H9 (cell line): ENCODE results near the gene GPAT2. TPM values are rescaled to one million over a fixed set of nuclear protein-coding genes. Genes with fewer than 3 reads are reported as not detected.
"Not testable (repeated sequence)": the region's sequence is repeated elsewhere in the genome, so short reads cannot be mapped to it uniquely, and the experiment has no call there.

ENCODE experiments used
- DNase-seq: peaks from one replicate; pipeline ENCODE4 v3.0.0-alpha.2; 2017
- H2AFZ ChIP-seq: one replicate; pipeline ENCODE4 v1.6.1; 2013; ENCODE audit warnings: mild to moderate bottlenecking, low read length, control low read depth, moderate library complexity
- H2AK5ac ChIP-seq: 2 replicates; pipeline ENCODE4 v1.6.1; 2013; ENCODE audit warnings: low read length, control low read depth, mixed read lengths; ENCODE audit not compliant: insufficient read length
- H2BK120ac ChIP-seq: one replicate; pipeline ENCODE4 v1.6.1; 2013; ENCODE audit warnings: low read depth, mild to moderate bottlenecking, low read length, control low read depth, inconsistent platforms; ENCODE audit not compliant: poor library complexity, severe bottlenecking
- H2BK12ac ChIP-seq: 2 replicates; pipeline ENCODE4 v1.6.1; 2013; ENCODE audit warnings: low read length, control low read depth, mixed read lengths, low read depth; ENCODE audit not compliant: insufficient read length
- H2BK15ac ChIP-seq: 2 replicates; pipeline ENCODE4 v1.6.1; 2013; ENCODE audit warnings: low read depth, low read length, control low read depth
- H2BK20ac ChIP-seq: one replicate; pipeline ENCODE4 v1.6.1; 2013; ENCODE audit warnings: low read depth, mild to moderate bottlenecking, low read length, control low read depth, inconsistent platforms; ENCODE audit not compliant: poor library complexity, severe bottlenecking
- H2BK5ac ChIP-seq: 2 replicates; pipeline ENCODE4 v1.6.1; 2013; ENCODE audit warnings: low read length, control low read depth, mixed read lengths; ENCODE audit not compliant: insufficient read length
- H3K14ac ChIP-seq: 2 replicates; pipeline ENCODE4 v1.6.1; 2013; ENCODE audit warnings: low read length, control low read depth; ENCODE audit not compliant: insufficient read depth
- H3K18ac ChIP-seq: 2 replicates; pipeline ENCODE4 v1.6.1; 2013; ENCODE audit warnings: low read depth, mild to moderate bottlenecking, mixed read lengths, low read length, control low read depth; ENCODE audit not compliant: insufficient read length
- H3K23ac ChIP-seq: 2 replicates; pipeline ENCODE4 v1.6.1; 2013; ENCODE audit warnings: low read length, control low read depth, mixed read lengths, low read depth; ENCODE audit not compliant: insufficient read length
- H3K23me2 ChIP-seq: 2 replicates; pipeline ENCODE4 v1.6.1; 2013; ENCODE audit warnings: low read depth, mild to moderate bottlenecking, mixed read lengths, low read length, control low read depth; ENCODE audit not compliant: insufficient read length, poor library complexity, severe bottlenecking
- H3K27ac ChIP-seq: 2 replicates; pipeline ENCODE4 v1.5.1; 2013; ENCODE audit warnings: low read length, control low read depth, mixed read lengths, low read depth; ENCODE audit not compliant: insufficient read length
- H3K27me3 ChIP-seq: 2 replicates; pipeline ENCODE4 v1.6.1; 2013; ENCODE audit warnings: low read length, control low read depth, inconsistent platforms; ENCODE audit not compliant: insufficient read depth
- H3K4ac ChIP-seq: 2 replicates; pipeline ENCODE4 v1.6.1; 2013; ENCODE audit warnings: low read depth, mild to moderate bottlenecking, control low read depth, inconsistent platforms, low read length, moderate library complexity
- H3K4me1 ChIP-seq: 2 replicates; pipeline ENCODE4 v1.6.1; 2013; ENCODE audit warnings: low read length, control low read depth, inconsistent platforms; ENCODE audit not compliant: insufficient read depth
- H3K4me2 ChIP-seq: 2 replicates; pipeline ENCODE4 v1.6.1; 2013; ENCODE audit warnings: low read length, control low read depth, mixed read lengths; ENCODE audit not compliant: insufficient read length, insufficient read depth
- H3K56ac ChIP-seq: 2 replicates; pipeline ENCODE4 v1.6.1; 2013; ENCODE audit warnings: low read depth, mild to moderate bottlenecking, mixed read lengths, low read length, control low read depth; ENCODE audit not compliant: insufficient read length
- H3K79me1 ChIP-seq: 2 replicates; pipeline ENCODE4 v1.6.1; 2013; ENCODE audit warnings: low read depth, mild to moderate bottlenecking, moderate library complexity, low read length, control low read depth, inconsistent platforms; ENCODE audit not compliant: insufficient read depth, poor library complexity, severe bottlenecking
- H3K79me2 ChIP-seq: 2 replicates; pipeline ENCODE4 v1.6.1; 2013; ENCODE audit warnings: low read length, control low read depth, inconsistent platforms; ENCODE audit not compliant: insufficient read depth
- H3K9ac ChIP-seq: 2 replicates; pipeline ENCODE4 v1.6.1; 2013; ENCODE audit warnings: low read length, control low read depth, mixed read lengths; ENCODE audit not compliant: insufficient read length; ENCODE audit errors: extremely low read depth
- H3K9me3 ChIP-seq: one replicate; pipeline ENCODE4 v1.6.1; 2013; ENCODE audit warnings: low read depth, low read length, inconsistent platforms; ENCODE audit not compliant: control insufficient read depth
- H3T11ph ChIP-seq: one replicate; pipeline ENCODE4 v1.6.1; 2013; ENCODE audit warnings: mild to moderate bottlenecking, low read length, control low read depth, inconsistent platforms
- H4K20me1 ChIP-seq: one replicate; pipeline ENCODE4 v1.6.1; 2013; ENCODE audit not compliant: control insufficient read depth, insufficient read length, insufficient read depth
- H4K5ac ChIP-seq: 2 replicates; pipeline ENCODE4 v1.6.1; 2013; ENCODE audit warnings: low read depth, mild to moderate bottlenecking, mixed read lengths, low read length, control low read depth; ENCODE audit not compliant: insufficient read length
- H4K8ac ChIP-seq: replicated peaks from 2 replicates; pipeline ENCODE4 v1.6.1; 2013; ENCODE audit warnings: low read length, control low read depth, mixed read lengths, low read depth; ENCODE audit not compliant: insufficient read length
- H4K91ac ChIP-seq: 2 replicates; pipeline ENCODE4 v1.6.1; 2013; ENCODE audit warnings: low read depth, mild to moderate bottlenecking, moderate library complexity, mixed read lengths, low read length, control low read depth; ENCODE audit not compliant: insufficient read length
- H3K27ac Mint-ChIP-seq, 3 experiments: 2 replicates in 2 of 3; 3 replicates in 1 of 3; pipeline ENCODE4 v1.8.0; 2020 to 2021; ENCODE audit warnings: mixed read lengths in 3 of 3, mild to moderate bottlenecking in 1 of 3, moderate library complexity in 1 of 3
- H3K27me3 Mint-ChIP-seq: 2 replicates; pipeline ENCODE4 v1.8.0; 2021; ENCODE audit warnings: low read depth, mild to moderate bottlenecking, moderate library complexity, mixed read lengths
- H3K36me3 Mint-ChIP-seq, 3 experiments: 2 replicates in 2 of 3; 3 replicates in 1 of 3; pipeline ENCODE4 v1.8.0; 2020 to 2021; ENCODE audit warnings: low read depth in 3 of 3, mixed read lengths in 3 of 3; ENCODE audit not compliant: insufficient read depth in 1 of 3
- H3K4me1 Mint-ChIP-seq, 2 experiments: 2 replicates each; pipeline ENCODE4 v1.8.0; 2020; ENCODE audit warnings: mixed read lengths in 2 of 2
- H3K4me3 Mint-ChIP-seq, 2 experiments: 2 replicates in 1 of 2; 3 replicates in 1 of 2; pipeline ENCODE4 v1.8.0; 2020 to 2021; ENCODE audit warnings: mild to moderate bottlenecking in 2 of 2, mixed read lengths in 2 of 2, moderate library complexity in 1 of 2
- H3K9me3 Mint-ChIP-seq, 2 experiments: 2 replicates in 1 of 2; 3 replicates in 1 of 2; pipeline ENCODE4 v1.8.0; 2020; ENCODE audit warnings: mild to moderate bottlenecking in 2 of 2, mixed read lengths in 2 of 2, moderate library complexity in 1 of 2
- CTCF ChIP-seq: fragments of 200-600 bp; sonication (generic); conservative IDR thresholded peaks from 3 replicates; pipeline ENCODE4 v1.8.0; 2021; ENCODE audit warnings: antibody characterized with exemption, mild to moderate bottlenecking
- WGBS: extraction: QIAGEN DNeasy Blood & Tissue Kit; methylation state at CpG from one replicate; pipeline ENCODE4 v1.1.7; 2013; ENCODE audit warnings: missing lambda C conversion rate, low lambda C conversion rate, mixed read lengths; ENCODE audit not compliant: insufficient read length; ENCODE audit errors: extremely low coverage; 5-methylcytosine and 5-hydroxymethylcytosine counted together
- total RNA-seq: library from RNA; stranded (reverse); gene quantifications from 2 replicates; pipeline ENCODE4 v1.2.1, GENCODE V29; 2021

Gene GPAT2
- total RNA-seq, 1 experiment from 2014 or later = 0.17 TPM

- H3K4me1 Mint-ChIP-seq, H4K20me1 ChIP-seq, H3K18ac ChIP-seq, H3T11ph ChIP-seq, H2AFZ ChIP-seq, H3K14ac ChIP-seq, H3K23ac ChIP-seq, H3K79me2 ChIP-seq, H3K23me2 ChIP-seq, H4K5ac ChIP-seq, H2BK120ac ChIP-seq, H4K8ac ChIP-seq, H3K9me3 ChIP-seq, H4K91ac ChIP-seq, H3K79me1 ChIP-seq, H3K4me1 ChIP-seq, H3K9me3 Mint-ChIP-seq, H3K4ac ChIP-seq, H2BK12ac ChIP-seq, H3K9ac ChIP-seq, H3K27ac ChIP-seq, H3K56ac ChIP-seq, H3K27me3 ChIP-seq, H2BK15ac ChIP-seq, H3K36me3 Mint-ChIP-seq, H2BK20ac ChIP-seq, H2BK5ac ChIP-seq, H2AK5ac ChIP-seq: not testable (repeated sequence)
- DNase-seq = peak; percentile 59
- Mint-ChIP-seq H3K4me3 (peak overlapping the region; percentile 72 to 86), H3K27me3 (peaks cover 31% of the 10 kb centered on the region), H3K27ac (peak overlapping the region in 1 of 3 experiments; percentile 34; a peak in 2 of 7 replicates)
- peak overlapping the region; percentile 60 for H3K4me2 ChIP-seq
- no CpG with 5 or more reads among the region's 10 CpGs for WGBS
- peak; percentile 32; the same call in 2 of the 3 replicates for TF ChIP-seq CTCF
Observed at GRCh38 chr2:96009833-96010232, 24.9 kb downstream of the GPAT2 start.

- H2AK5ac ChIP-seq, H3K36me3 Mint-ChIP-seq, H3K14ac ChIP-seq, H3K27ac ChIP-seq, H3K9me3 Mint-ChIP-seq, H3K23me2 ChIP-seq, H3K4me1 Mint-ChIP-seq, H3K4ac ChIP-seq, H3K23ac ChIP-seq, H3K18ac ChIP-seq, H3K27ac Mint-ChIP-seq, H2AFZ ChIP-seq, H4K91ac ChIP-seq, H3K27me3 ChIP-seq, DNase-seq, H3K79me1 ChIP-seq, H2BK120ac ChIP-seq, H2BK20ac ChIP-seq, H2BK5ac ChIP-seq, H2BK15ac ChIP-seq, H3K9me3 ChIP-seq, H4K8ac ChIP-seq, H3K9ac ChIP-seq, H3K79me2 ChIP-seq, H2BK12ac ChIP-seq, H3K4me2 ChIP-seq, H4K5ac ChIP-seq, H3K4me1 ChIP-seq, H4K20me1 ChIP-seq, H3K56ac ChIP-seq, H3K4me3 Mint-ChIP-seq, H3T11ph ChIP-seq: not testable (repeated sequence)
- WGBS = no CpG with 5 or more reads among the region's 6 CpGs
- H3K27me3 Mint-ChIP-seq = peaks cover 35% of the 10 kb centered on the region
Observed at GRCh38 chr2:96008051-96008450, 26.7 kb downstream of the GPAT2 start.
